ENCODE results near the gene TDRD15. TPM values are rescaled to one million over a fixed set of nuclear protein-coding genes. Genes with fewer than 3 reads are reported as not detected.

Gene TDRD15
- total and polyA plus RNA-seq, 2 of the 13 experiments (the other 11 are each of a cell fraction or from before 2014, with no cell fraction given) = 0.12 to 0.29 TPM

DNA sequence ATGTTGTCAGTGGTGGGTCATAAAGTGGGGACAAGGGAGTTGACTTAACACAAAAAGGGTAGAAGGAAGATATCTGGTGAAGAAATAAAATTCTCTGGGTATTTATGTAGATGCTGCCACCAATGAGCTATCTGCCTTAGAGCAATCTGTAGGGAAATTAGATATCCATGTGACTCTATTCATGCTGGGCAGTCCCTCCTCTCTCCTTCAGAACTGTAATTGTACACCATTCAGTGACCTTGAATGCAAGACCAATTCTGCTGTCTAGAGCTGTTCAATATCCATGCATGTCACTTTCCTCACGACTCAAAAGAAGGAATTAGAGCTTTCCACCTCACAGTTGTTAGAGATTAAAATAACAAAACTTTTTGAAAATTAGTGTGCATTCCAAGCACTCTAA, 28.6 kb upstream of the TDRD15 start (continued):
- TF ChIP-seq BCL6 (CRISPR knock-in tag; IDR thresholded peaks at IDR 0.05) = 0 out of 2 replicates have a peak, but pooled peaks have one; percentile 49
- TF ChIP-seq YEATS2 (CRISPR knock-in tag; IDR thresholded peaks at IDR 0.05; ENCODE audit: borderline replicate concordance) = peak; percentile 40; the same call in 1 of the 2 replicates
- TF ChIP-seq ZNF883 (CRISPR knock-in tag; IDR thresholded peaks at IDR 0.05; ENCODE audit: not compliant biosample characterization) = no peak
- TF ChIP-seq ZNF383 (CRISPR knock-in tag; IDR thresholded peaks at IDR 0.05; ENCODE audit: borderline replicate concordance) = no peak
- TF ChIP-seq, protein P1, sequence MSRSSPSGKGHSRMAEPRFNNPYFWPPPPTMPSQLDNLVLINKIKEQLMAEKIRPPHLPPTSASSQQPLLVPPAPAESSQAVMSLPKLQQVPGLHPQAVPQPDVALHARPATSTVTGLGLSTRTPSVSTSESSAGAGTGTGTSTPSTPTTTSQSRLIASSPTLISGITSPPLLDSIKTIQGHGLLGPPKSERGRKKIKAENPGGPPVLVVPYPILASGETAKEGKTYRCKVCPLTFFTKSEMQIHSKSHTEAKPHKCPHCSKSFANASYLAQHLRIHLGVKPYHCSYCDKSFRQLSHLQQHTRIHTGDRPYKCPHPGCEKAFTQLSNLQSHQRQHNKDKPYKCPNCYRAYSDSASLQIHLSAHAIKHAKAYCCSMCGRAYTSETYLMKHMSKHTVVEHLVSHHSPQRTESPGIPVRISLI (CRISPR knock-in tag; IDR thresholded peaks at IDR 0.05; ENCODE audit: borderline replicate concordance) = no peak
- TF ChIP-seq GATAD2A (CRISPR knock-in tag; IDR thresholded peaks at IDR 0.05) = peak; percentile 23; the same call in 1 of the 2 replicates
- TF ChIP-seq IRF2 (CRISPR knock-in tag; IDR thresholded peaks at IDR 0.05) = 0 out of 2 replicates have a peak, but pooled peaks have one; percentile 9
- TF ChIP-seq ZNF704 (CRISPR knock-in tag; IDR thresholded peaks at IDR 0.05; ENCODE audit: borderline replicate concordance) = no peak
- no peak for TF ChIP-seq HDAC1 (CRISPR knock-in tag; IDR thresholded peaks at IDR 0.05)
- no peak for TF ChIP-seq SMAD1 (CRISPR knock-in tag; IDR thresholded peaks at IDR 0.05; ENCODE audit: borderline replicate concordance, low read depth)
- no peak for TF ChIP-seq ARNTL (CRISPR knock-in tag; IDR thresholded peaks at IDR 0.05)

GRCh38 chr2:21095714-21096113, 28.1 kb upstream of the TDRD15 start:
- H3K4me2 ChIP-seq (ENCODE audit: low read depth, low read length) = peak overlapping the region; percentile 46
- ChIA-PET POLR2A (interaction anchor here (0.7 to 6.4 kb wide), 11 partner anchors 12 to 87 kb away, joined by 3 to 50 read pairs (median 9); no protein-coding TSS in a partner anchor), CTCF (ENCODE audit: low intra/inter-chr PET ratio, low total read pairs) (no interaction called here)
- no TSS peak for BruUV-seq (replicated peaks)
- no peak overlapping the region for H3K4me3 ChIP-seq (replicated peaks in 1 of 3; ENCODE audit: insufficient read depth in 1 of 3, low read depth in 2 of 3, low read length in 3 of 3)
- WGBS (ENCODE audit: low lambda C conversion rate) = 20% methylated on average over 3 of the region's 3 CpGs
- H3K9ac ChIP-seq (ENCODE audit: insufficient read depth, low read depth, low read length) = no peak overlapping the region
- DNase-seq (ENCODE audit: low spot score) = peak; percentile 44
- H3K27ac ChIP-seq (ENCODE audit: extremely low read length, insufficient read depth, low read length) = peak overlapping the region; percentile 36
- no peaks in the 10 kb centered on the region for H3K79me2 ChIP-seq (ENCODE audit: insufficient read depth, low read length)
- H3K36me3 ChIP-seq (replicated peaks in 1 of 2; ENCODE audit: control insufficient read depth in 1 of 2, insufficient read depth in 2 of 2, low read length in 2 of 2) = no peaks in the 10 kb centered on the region
- H3K27me3 ChIP-seq (ENCODE audit: control insufficient read depth in 1 of 2, insufficient read depth in 2 of 2, low read length in 2 of 2) = no peaks in the 10 kb centered on the region
- intact Hi-C loops (cut with micrococcal nuclease; ENCODE audit: unreplicated experiment) (loop anchor here (1.0 to 2.0 kb wide), 2 partner anchors 25 to 51 kb away; partner anchors contain the start of gene APOB), in situ Hi-C loops (cut with HindIII; ENCODE audit: extremely low pct_ligation_motif_present, low pct_unique_long_range_greater_than_20kb) (no loop called here)
- peak; percentile 30 for FAIRE-seq
- ATAC-seq = peak; percentile 66
- no peak overlapping the region for H2AFZ ChIP-seq (ENCODE audit: low read length)
- no peaks in the 10 kb centered on the region for H4K20me1 ChIP-seq (ENCODE audit: insufficient read depth, low read length)
- peaks cover 71% of the 10 kb centered on the region for H3K4me1 ChIP-seq (ENCODE audit: insufficient read depth, low read length)
- H3K9me3 ChIP-seq (ENCODE audit: low read length) = no peaks in the 10 kb centered on the region
- peak; percentile 57; the same call in 1 of the 2 replicates for TF ChIP-seq NR2F6 (IDR thresholded peaks at IDR 0.05)
- peak; percentile 40; the same call in 1 of the 2 replicates for TF ChIP-seq NR2F6 (CRISPR knock-in tag; IDR thresholded peaks at IDR 0.05)
- TF ChIP-seq ISL2 (CRISPR knock-in tag; IDR thresholded peaks at IDR 0.05) = 0 out of 2 replicates have a peak, but pooled peaks have one; percentile 7
- TF ChIP-seq ZNF687 (CRISPR knock-in tag; IDR thresholded peaks at IDR 0.05) = no peak
- TF ChIP-seq IRF2 (CRISPR knock-in tag; IDR thresholded peaks at IDR 0.05) = 0 out of 2 replicates have a peak, but pooled peaks have one; percentile 5
- TF ChIP-seq KLF12 (CRISPR knock-in tag; IDR thresholded peaks at IDR 0.05; ENCODE audit: borderline replicate concordance) = no peak
- peak; percentile 48; the same call in 1 of the 2 replicates for TF ChIP-seq SAP130 (CRISPR knock-in tag; IDR thresholded peaks at IDR 0.05; ENCODE audit: low read depth)

All from HepG2 (cell line).